ES-I3 (cell line): ENCODE results near the gene GAS2L3.

ENCODE experiments used
- H3K36me3 ChIP-seq: 2 replicates; pipeline ENCODE4 v1.6.1; 2013; ENCODE audit warnings: mild to moderate bottlenecking, low read length, control low read depth, moderate library complexity; ENCODE audit not compliant: insufficient read depth
- H3K4me1 ChIP-seq: 2 replicates; pipeline ENCODE4 v1.6.1; 2013; ENCODE audit warnings: mild to moderate bottlenecking, control low read depth, low read length; ENCODE audit not compliant: insufficient read depth
- H3K9ac ChIP-seq: 2 replicates; pipeline ENCODE4 v1.6.1; 2013; ENCODE audit warnings: low read depth, mild to moderate bottlenecking, low read length, moderate library complexity
- H3K9me3 ChIP-seq: 2 replicates; pipeline ENCODE4 v1.6.1; 2013; ENCODE audit warnings: mild to moderate bottlenecking, low read length, moderate library complexity; ENCODE audit not compliant: control insufficient read depth, insufficient read depth

Gene GAS2L3

DNA sequence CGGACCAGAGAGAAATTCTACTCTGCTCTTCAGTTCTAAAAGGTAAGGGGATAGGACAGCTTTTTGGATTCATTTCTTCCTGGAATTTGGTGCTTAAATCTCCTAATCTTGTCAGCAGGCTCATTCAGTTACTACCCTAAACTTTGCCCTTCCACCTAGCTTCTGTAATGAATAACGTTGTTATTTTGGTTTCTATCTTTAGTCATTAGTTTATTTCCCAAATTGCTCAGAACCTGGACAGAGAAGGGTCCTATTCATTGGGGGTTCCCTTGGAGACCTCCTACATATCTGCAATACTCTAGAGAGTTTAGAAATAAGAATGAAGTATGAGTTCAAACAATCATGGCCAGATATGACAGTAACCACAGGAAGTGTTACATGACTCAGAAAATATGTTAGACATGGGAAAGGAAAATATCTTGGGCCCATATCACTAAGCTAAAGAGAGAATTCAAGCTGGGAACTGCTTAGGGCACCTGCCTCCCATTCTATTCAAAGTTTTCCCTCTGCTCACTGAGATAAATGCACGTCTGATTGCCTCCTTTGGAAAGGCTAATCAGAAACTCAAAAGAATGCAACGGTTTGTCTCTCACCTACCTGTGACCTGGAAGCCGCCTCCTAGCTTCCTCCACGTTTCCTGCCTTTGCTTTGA is 87.9 kb downstream of the GAS2L3 start:
- peaks cover 4% of the 10 kb centered on the region; the same call in 1 of the 2 replicates for H3K9me3 ChIP-seq
- H3K4me1 ChIP-seq: no peaks in the 10 kb centered on the region
- no peak overlapping the region for H3K9ac ChIP-seq
- no peaks in the 10 kb centered on the region for H3K36me3 ChIP-seq

DNA sequence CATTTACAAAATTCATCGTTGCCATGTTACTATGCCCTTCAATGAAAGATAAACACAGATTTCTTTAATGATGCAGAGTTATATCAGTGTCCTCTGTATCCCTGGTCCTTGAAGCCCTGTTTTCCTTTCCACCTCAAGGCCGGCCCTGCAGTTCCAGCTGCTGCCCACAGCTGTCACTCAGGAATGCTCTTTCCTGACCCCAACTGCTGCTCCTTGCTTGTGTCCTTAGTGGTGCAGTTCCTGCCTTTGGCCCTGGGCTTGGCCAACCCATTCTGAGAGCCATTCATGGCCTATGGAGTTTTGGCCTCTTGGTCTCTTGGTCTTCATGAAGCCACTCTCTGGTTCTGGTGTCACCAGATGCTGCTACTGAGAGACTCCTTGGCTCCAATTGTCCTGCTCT is 93.1 kb downstream of the GAS2L3 start:
- no peak overlapping the region for H3K9ac ChIP-seq
- no peaks in the 10 kb centered on the region for H3K4me1 ChIP-seq
- H3K36me3 ChIP-seq: no peaks in the 10 kb centered on the region
- H3K9me3 ChIP-seq: no peaks in the 10 kb centered on the region

DNA sequence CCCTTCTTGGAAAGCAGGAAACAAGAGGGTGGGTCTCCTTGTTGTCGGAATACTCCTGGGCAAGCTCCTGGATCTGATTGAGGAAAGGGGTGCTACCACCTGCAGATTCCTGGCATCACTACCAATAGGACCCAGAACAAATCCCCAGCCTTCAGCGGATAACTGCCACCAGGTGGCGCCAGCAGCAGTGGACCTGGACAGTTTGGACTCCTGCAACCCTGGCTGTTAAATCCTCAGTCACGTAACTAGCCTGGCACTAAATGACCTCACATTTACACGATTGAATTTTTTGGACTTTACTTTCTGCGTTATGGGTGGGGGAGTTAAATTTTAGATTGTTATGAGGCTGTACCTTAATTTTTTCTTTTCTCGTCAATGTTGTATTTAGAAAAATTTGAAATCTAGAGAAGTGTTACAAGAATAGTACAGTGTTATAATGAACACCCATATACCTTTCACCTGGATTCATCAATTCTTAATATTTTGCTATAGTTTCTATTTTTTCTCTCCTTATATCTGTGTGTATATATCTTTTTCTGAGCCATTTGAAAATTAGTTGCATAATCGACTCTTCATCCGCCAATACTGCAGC is 95.6 kb downstream of the GAS2L3 start:
- no peak overlapping the region for H3K9ac ChIP-seq
- H3K36me3 ChIP-seq: no peaks in the 10 kb centered on the region
- no peaks in the 10 kb centered on the region for H3K9me3 ChIP-seq
- H3K4me1 ChIP-seq: no peaks in the 10 kb centered on the region

DNA sequence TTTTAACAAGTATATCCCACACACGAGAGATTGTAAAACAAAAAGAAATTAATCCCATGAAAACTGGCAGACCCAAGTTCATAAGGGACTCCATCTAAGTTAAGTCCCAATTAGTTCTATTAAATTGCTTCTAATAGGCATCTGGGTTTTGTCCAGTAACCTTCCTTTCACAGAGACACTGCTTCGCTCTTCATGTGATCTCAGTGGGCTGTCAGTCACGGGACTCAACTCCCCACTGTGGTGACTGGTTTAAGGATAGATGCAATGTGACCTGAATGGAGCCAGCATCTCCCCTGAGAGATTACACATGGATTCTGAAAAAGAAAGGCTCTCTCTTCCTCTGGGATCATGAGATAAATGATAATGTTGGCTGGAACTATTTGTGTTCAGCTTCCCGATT is 96.4 kb downstream of the GAS2L3 start:
- Histone ChIP-seq H3K9me3 (no peaks in the 10 kb centered on the region), H3K36me3 (no peaks in the 10 kb centered on the region), H3K4me1 (no peaks in the 10 kb centered on the region), H3K9ac (no peak overlapping the region)

DNA sequence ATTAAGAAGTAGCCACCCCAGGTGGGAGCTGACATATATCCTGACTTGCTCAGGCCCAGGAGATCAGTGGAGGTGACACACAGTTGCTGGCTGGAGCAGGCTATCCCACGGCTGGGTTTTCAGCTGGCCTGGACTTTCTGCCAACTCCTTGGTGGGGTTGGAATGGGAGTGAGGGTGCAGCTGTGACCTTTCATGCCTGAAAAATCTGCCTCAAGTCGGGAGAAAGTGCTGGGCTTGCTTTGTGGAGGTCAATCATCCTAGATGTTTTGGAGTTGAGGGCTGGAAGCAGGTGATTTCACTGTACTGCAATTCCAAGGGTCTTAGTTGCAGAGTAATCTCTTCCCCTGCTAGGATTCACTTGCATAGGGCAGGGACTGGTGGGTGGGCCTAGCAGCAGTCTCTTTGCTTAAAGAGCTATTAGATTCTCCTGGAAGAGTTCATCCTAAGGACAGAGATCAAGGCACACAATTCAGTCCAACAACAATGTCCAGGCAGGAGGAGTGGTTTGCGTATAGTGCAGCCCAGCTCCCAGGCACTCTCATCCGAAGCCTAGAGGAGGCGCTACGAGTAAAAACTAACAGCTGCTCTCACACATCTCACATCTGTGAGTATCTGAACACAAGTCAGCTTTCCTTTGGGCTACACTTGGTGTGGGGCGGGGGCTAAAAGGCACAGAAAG is 98.1 kb downstream of the GAS2L3 start:
- no peak overlapping the region for H3K9ac ChIP-seq
- no peaks in the 10 kb centered on the region for H3K4me1 ChIP-seq
- no peaks in the 10 kb centered on the region for H3K9me3 ChIP-seq
- H3K36me3 ChIP-seq: no peaks in the 10 kb centered on the region

DNA sequence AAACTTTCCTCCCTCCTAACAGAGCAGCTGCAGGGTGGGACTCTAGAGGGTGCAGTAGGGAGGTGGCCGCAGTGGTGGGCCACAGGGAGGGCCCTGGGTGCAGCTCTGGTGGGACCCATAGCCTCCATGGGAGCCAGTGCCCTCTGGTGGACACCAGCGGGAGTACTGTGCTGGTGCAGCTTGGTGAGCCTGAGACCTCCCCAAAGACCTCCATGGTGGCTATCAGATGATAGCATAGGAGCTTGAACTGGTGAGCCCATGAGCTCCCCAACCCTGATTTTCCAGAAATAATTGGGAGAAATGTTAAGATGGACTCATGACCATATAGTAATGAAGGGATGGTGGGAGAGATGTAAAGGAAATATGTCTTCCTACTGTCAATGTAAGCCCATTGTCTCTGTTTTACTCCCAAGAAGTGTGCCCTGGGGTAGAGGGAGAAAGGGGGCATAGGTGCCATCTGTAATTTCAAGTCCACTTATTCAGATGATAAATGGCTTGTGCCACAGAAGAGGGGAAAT is 98.7 kb downstream of the GAS2L3 start:
- no peak overlapping the region for H3K9ac ChIP-seq
- H3K4me1 ChIP-seq: no peaks in the 10 kb centered on the region
- H3K36me3 ChIP-seq: no peaks in the 10 kb centered on the region
- no peaks in the 10 kb centered on the region for H3K9me3 ChIP-seq

DNA sequence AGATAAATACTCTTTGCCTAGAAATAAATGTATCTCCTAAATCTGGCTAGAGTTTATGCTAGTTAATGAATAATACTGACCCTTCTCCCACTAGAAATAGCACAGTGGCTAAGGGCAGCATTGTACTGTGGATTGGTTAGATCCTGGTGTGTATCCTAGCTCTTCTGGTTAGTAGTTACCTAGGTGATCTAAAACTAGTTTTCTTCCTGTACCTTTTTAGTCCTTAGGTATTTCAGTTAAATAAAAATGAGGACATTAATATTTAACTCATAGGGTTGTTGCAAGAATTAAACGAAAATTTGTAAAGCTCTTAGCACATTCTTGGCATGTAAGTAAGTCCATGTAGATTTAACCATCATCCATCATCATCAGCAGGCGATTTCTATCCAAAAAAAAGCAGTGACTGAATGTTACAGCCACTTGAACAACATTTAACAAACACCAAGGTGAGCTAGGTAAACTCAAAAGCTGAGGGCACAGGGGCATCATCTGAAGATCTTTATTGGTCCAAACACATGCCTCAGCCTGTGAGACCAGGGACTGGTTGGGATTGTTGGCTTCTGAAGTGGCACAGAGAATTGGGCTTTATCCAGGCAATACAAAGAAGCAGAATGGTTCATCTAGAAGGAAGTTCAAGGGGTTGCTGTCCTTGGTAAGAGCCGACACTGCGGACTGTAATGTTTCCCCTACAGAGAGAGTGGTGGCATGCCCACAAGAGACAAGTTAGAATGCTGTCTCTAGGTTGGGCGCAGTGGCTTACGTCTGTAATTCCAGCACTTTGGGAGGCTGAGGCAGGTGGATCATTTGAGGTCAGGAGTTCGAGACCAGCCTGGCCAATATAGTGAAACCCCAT is 100.8 kb downstream of the GAS2L3 start:
- no peaks in the 10 kb centered on the region for H3K36me3 ChIP-seq
- H3K4me1 ChIP-seq: no peaks in the 10 kb centered on the region
- H3K9me3 ChIP-seq: no peaks in the 10 kb centered on the region
- H3K9ac ChIP-seq: no peak overlapping the region
